IMR-90 (cell line): Measurements from ENCODE around the gene CMSS1. TPM values are rescaled to one million over a fixed set of nuclear protein-coding genes. Genes with fewer than 3 reads are reported as not detected.

Experiments used
- ATAC-seq: fragments of 200-7000 bp; cut with Tn5 transposase; 2 replicates; pipeline ENCODE4 v1.9.1; 2020; ENCODE audit warnings: low read depth, mild to moderate bottlenecking, moderate library complexity
- BruUV-seq: library from RNA; stranded (reverse); fragments of 400-500 nt; replicated peaks from 2 replicates; lab custom pipeline; 2021; lab: Mats Ljungman, UMichigan
- CTCF ChIA-PET: fragments of 300-600 bp; formaldehyde crosslinking; extraction: SDS; loops from one replicate; lab custom pipeline; 2021; ENCODE audit warnings: antibody characterized with exemption; lab: Yijun Ruan, JAX
- POLR2A ChIA-PET: fragments of 300-600 bp; sonication (Branson Sonifier 250); formaldehyde crosslinking; loops from one replicate; lab custom pipeline; 2022; ENCODE audit warnings: antibody characterized with exemption; ENCODE audit not compliant: unreplicated experiment; lab: Charles Lee
- DNase-seq: peaks from one replicate; pipeline ENCODE4 v3.0.0; 2013
- H2AFZ ChIP-seq: replicated peaks from 2 replicates; pipeline ENCODE3; 2013; ENCODE audit warnings: low read length, mild to moderate bottlenecking; ENCODE audit not compliant: poor library complexity
- H2AK5ac ChIP-seq: 2 replicates; pipeline ENCODE4 v1.6.1; 2013; ENCODE audit warnings: low read depth, low read length, inconsistent platforms
- H2AK9ac ChIP-seq: replicated peaks from 2 replicates; pipeline ENCODE3; 2013; ENCODE audit warnings: mild to moderate bottlenecking, low read depth, low read length, moderate library complexity; ENCODE audit not compliant: poor library complexity
- H2BK120ac ChIP-seq: 2 replicates; pipeline ENCODE4 v1.6.1; 2013; ENCODE audit warnings: low read depth, low read length, inconsistent platforms
- H2BK15ac ChIP-seq: 3 replicates; pipeline ENCODE4 v1.6.1; 2013; ENCODE audit warnings: low read depth, low read length, inconsistent platforms
- H2BK20ac ChIP-seq: 2 replicates; pipeline ENCODE4 v1.6.1; 2013; ENCODE audit warnings: low read depth, mild to moderate bottlenecking, inconsistent platforms, low read length, moderate library complexity
- H2BK5ac ChIP-seq: 2 replicates; pipeline ENCODE4 v1.6.1; 2013; ENCODE audit warnings: mild to moderate bottlenecking, low read depth, low read length, inconsistent platforms; ENCODE audit not compliant: poor library complexity, severe bottlenecking
- H3K14ac ChIP-seq: replicated peaks from 2 replicates; pipeline ENCODE4 v1.6.1; 2013; ENCODE audit warnings: low read depth, low read length, inconsistent platforms
- H3K18ac ChIP-seq: 2 replicates; pipeline ENCODE4 v1.6.1; 2013; ENCODE audit warnings: low read depth, low read length, control low read depth
- H3K23ac ChIP-seq: 2 replicates; pipeline ENCODE4 v1.6.1; 2013; ENCODE audit warnings: low read depth, low read length, inconsistent platforms
- H3K27ac ChIP-seq: 2 replicates; pipeline ENCODE4 v1.5.1; 2013; ENCODE audit warnings: mild to moderate bottlenecking, control low read depth, low read length; ENCODE audit not compliant: insufficient read depth
- H3K27me3 ChIP-seq: 2 replicates; pipeline ENCODE4 v1.6.1; 2013; ENCODE audit warnings: low read length; ENCODE audit not compliant: control insufficient read depth, insufficient read depth
- H3K36me3 ChIP-seq: 2 replicates; pipeline ENCODE4 v1.6.1; 2013; ENCODE audit warnings: low read length, mixed read lengths; ENCODE audit not compliant: control insufficient read depth, insufficient read depth
- H3K4ac ChIP-seq: 2 replicates; pipeline ENCODE4 v1.6.1; 2013; ENCODE audit warnings: low read depth, low read length, inconsistent platforms
- H3K4me1 ChIP-seq: 2 replicates; pipeline ENCODE4 v1.6.1; 2013; ENCODE audit warnings: low read length, mixed read lengths; ENCODE audit not compliant: control insufficient read depth, insufficient read depth
- H3K4me2 ChIP-seq: 2 replicates; pipeline ENCODE4 v1.6.1; 2013; ENCODE audit warnings: low read depth, mild to moderate bottlenecking, control low read depth, low read length, moderate library complexity
- H3K4me3 ChIP-seq: 2 replicates; pipeline ENCODE4 v1.5.1; 2013; ENCODE audit warnings: low read depth, mild to moderate bottlenecking, control low read depth, low read length, moderate library complexity; ENCODE audit not compliant: insufficient read depth
- H3K56ac ChIP-seq: 2 replicates; pipeline ENCODE4 v1.6.1; 2013; ENCODE audit warnings: low read length, inconsistent platforms; ENCODE audit not compliant: insufficient read depth; ENCODE audit errors: extremely low read depth
- H3K79me1 ChIP-seq, 2 experiments: 2 replicates each; pipeline ENCODE4 v1.6.1; 2013; ENCODE audit warnings: low read length in 2 of 2, inconsistent platforms in 1 of 2, low read depth in 1 of 2
- H3K9ac ChIP-seq: 2 replicates; pipeline ENCODE4 v1.6.1; 2013; ENCODE audit warnings: low read depth, low read length, control low read depth
- H3K9me1 ChIP-seq: 2 replicates; pipeline ENCODE4 v1.6.1; 2013; ENCODE audit warnings: low read length, inconsistent platforms; ENCODE audit not compliant: insufficient read depth
- H3K9me3 ChIP-seq: 2 replicates; pipeline ENCODE4 v1.6.1; 2013; ENCODE audit warnings: low read length; ENCODE audit not compliant: control insufficient read depth, insufficient read depth
- H4K20me1 ChIP-seq: 2 replicates; pipeline ENCODE4 v1.6.1; 2013; ENCODE audit warnings: low read length, inconsistent platforms; ENCODE audit not compliant: insufficient read depth
- H4K5ac ChIP-seq: 2 replicates; pipeline ENCODE4 v1.6.1; 2013; ENCODE audit warnings: mild to moderate bottlenecking, low read depth, low read length, control low read depth
- H4K8ac ChIP-seq, 2 experiments: 2 replicates each; pipeline ENCODE4 v1.6.1; 2013; ENCODE audit warnings: low read depth in 2 of 2, low read length in 2 of 2, control low read depth in 1 of 2, inconsistent platforms in 1 of 2
- H4K91ac ChIP-seq: 2 replicates; pipeline ENCODE4 v1.6.1; 2013; ENCODE audit warnings: low read depth, low read length, inconsistent platforms; ENCODE audit not compliant: insufficient read depth
- RCOR1 ChIP-seq: IDR thresholded peaks from 2 replicates; pipeline ENCODE4 v1.6.1; 2012; ENCODE audit warnings: mild to moderate bottlenecking, low read length, improper control_type of control experiment; ENCODE audit not compliant: insufficient replicate concordance
- RFX5 ChIP-seq: IDR thresholded peaks from 2 replicates; pipeline ENCODE4 v1.8.0; 2012; ENCODE audit warnings: low read depth, mild to moderate bottlenecking, low read length, moderate library complexity
- SMC3 ChIP-seq: fragments of 150-350 bp; IDR thresholded peaks from 2 replicates; pipeline ENCODE4 v1.6.1; 2016; ENCODE audit warnings: low read depth, mild to moderate bottlenecking, antibody characterized with exemption, low read length, moderate library complexity
- dilution Hi-C: fragments of 300-500 bp; cut with HindIII; formaldehyde crosslinking; loops from one replicate; pipeline ENCODE4 v1.14.3; 2018; ENCODE audit warnings: low sequenced_read_pairs; ENCODE audit not compliant: unreplicated experiment
- in situ Hi-C: fragments of 300-500 bp; cut with MboI; formaldehyde crosslinking; loops from 3 replicates; pipeline ENCODE4 v1.14.3; 2019; ENCODE audit warnings: low sequenced_read_pairs, inconsistent platforms, mixed read lengths
- intact Hi-C: fragments of 100-400 bp; cut with micrococcal nuclease; formaldehyde crosslinking; loops from 2 replicates; pipeline ENCODE4 v1.10.0; 2022
- polyA plus RNA-seq, 3 experiments: library from polyadenylated mRNA; depleted of rRNA; stranded (reverse); fragments of >200 nt; gene quantifications; 2 replicates each; pipeline ENCODE4 v1.2.3, GENCODE V29; 2012; ENCODE audit warnings: low replicate concordance in 1 of 3
- total RNA-seq: library from RNA; depleted of rRNA; stranded (reverse); fragments of >200 nt; gene quantifications from 2 replicates; pipeline ENCODE4 v1.2.3, GENCODE V29; 2012
- TF ChIP-seq, protein P1 (sequence below): fragments of 150-350 bp; IDR thresholded peaks from 2 replicates; pipeline ENCODE4 v1.6.1; 2017; ENCODE audit warnings: mild to moderate bottlenecking, antibody characterized with exemption, low read length, low read depth
- TF ChIP-seq, protein P2 (sequence below): conservative IDR thresholded peaks from 2 replicates; pipeline ENCODE4 v1.5.1; 2012; ENCODE audit warnings: mild to moderate bottlenecking, low read depth, low read length, improper control_type of control experiment

Gene CMSS1
- total and polyA plus RNA-seq, 2 of the 4 experiments (the other 2 are of a cell fraction), result 12.5 to 13.6 TPM

DNA sequence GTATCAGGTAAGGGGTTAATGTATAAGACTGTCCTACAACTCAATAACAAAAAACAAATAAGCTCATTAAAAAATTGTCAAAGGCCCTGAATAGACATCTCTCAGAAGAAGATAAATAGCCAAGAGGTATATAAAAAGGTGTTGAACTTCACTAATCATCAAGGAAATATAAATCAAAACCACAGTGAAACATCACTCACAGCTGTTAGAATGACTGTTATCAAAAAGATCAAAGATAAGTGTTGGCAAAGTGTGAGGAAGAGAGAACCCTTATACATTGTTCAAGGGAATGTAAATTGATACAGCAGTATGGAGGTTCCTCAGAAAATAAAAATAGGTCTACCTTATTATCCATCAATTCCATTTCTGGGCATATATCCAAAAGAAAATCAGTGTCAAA lies 201.1 kb downstream of the CMSS1 start:
- H3K14ac ChIP-seq, result no peak overlapping the region
- no peak overlapping the region for H3K23ac ChIP-seq
- no peak overlapping the region for H2BK15ac ChIP-seq
- no peaks in the 10 kb centered on the region; the same call in 1 of the 2 replicates for H3K9me1 ChIP-seq
- no peak overlapping the region for H3K4me2 ChIP-seq
- H3K56ac ChIP-seq, result no peak overlapping the region
- no peak overlapping the region for H4K8ac ChIP-seq
- no peak overlapping the region for H4K5ac ChIP-seq
- dilution Hi-C loops, result no loop called here
- BruUV-seq, result no TSS peak
- no peak overlapping the region for H3K27ac ChIP-seq
- H3K4ac ChIP-seq, result no peak overlapping the region
- CTCF ChIA-PET, result no interaction called here
- no peaks in the 10 kb centered on the region; a peak in 1 of 4 replicates for H3K79me1 ChIP-seq
- POLR2A ChIA-PET, result no interaction called here
- no peak overlapping the region for H4K91ac ChIP-seq
- intact Hi-C loops, result no loop called here
- no peak overlapping the region for H2BK20ac ChIP-seq
- ATAC-seq (no peak), DNase-seq (no peak)
- no peak overlapping the region for H3K18ac ChIP-seq
- H3K9me3 ChIP-seq, result no peaks in the 10 kb centered on the region
- H2AK9ac ChIP-seq, result no peak overlapping the region
- H3K36me3 ChIP-seq, result no peaks in the 10 kb centered on the region
- H2BK5ac ChIP-seq, result no peak overlapping the region
- in situ Hi-C loops, result no loop called here
- TF ChIP-seq SMC3 (no peak), RFX5 (no peak), RCOR1 (no peak)
- TF ChIP-seq, protein P1, sequence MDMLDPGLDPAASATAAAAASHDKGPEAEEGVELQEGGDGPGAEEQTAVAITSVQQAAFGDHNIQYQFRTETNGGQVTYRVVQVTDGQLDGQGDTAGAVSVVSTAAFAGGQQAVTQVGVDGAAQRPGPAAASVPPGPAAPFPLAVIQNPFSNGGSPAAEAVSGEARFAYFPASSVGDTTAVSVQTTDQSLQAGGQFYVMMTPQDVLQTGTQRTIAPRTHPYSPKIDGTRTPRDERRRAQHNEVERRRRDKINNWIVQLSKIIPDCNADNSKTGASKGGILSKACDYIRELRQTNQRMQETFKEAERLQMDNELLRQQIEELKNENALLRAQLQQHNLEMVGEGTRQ, result no peak
- TF ChIP-seq, protein P2, sequence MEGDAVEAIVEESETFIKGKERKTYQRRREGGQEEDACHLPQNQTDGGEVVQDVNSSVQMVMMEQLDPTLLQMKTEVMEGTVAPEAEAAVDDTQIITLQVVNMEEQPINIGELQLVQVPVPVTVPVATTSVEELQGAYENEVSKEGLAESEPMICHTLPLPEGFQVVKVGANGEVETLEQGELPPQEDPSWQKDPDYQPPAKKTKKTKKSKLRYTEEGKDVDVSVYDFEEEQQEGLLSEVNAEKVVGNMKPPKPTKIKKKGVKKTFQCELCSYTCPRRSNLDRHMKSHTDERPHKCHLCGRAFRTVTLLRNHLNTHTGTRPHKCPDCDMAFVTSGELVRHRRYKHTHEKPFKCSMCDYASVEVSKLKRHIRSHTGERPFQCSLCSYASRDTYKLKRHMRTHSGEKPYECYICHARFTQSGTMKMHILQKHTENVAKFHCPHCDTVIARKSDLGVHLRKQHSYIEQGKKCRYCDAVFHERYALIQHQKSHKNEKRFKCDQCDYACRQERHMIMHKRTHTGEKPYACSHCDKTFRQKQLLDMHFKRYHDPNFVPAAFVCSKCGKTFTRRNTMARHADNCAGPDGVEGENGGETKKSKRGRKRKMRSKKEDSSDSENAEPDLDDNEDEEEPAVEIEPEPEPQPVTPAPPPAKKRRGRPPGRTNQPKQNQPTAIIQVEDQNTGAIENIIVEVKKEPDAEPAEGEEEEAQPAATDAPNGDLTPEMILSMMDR, result no peak
- no peaks in the 10 kb centered on the region for H4K20me1 ChIP-seq
- H3K4me3 ChIP-seq, result no peak overlapping the region
- no peak overlapping the region for H3K9ac ChIP-seq
- no peaks in the 10 kb centered on the region for H3K27me3 ChIP-seq
- peaks cover 6% of the 10 kb centered on the region for H3K4me1 ChIP-seq
- no peak overlapping the region for H2BK120ac ChIP-seq
- no peak overlapping the region for H2AFZ ChIP-seq
- H2AK5ac ChIP-seq, result no peak overlapping the region
